ENCODE results near the gene NKX2-1.
A peak's percentile ranks its signal among the peaks of the same experiment; 100 is the strongest.

Gene NKX2-1

GRCh38 chr14:36519431-36520321, at the start of gene NKX2-1:
Gene NKX2-1, minus strand, starts transcription at chr14:36520232. Its CDS starts 103 bp downstream, at chr14:36520129.
- Histone ChIP-seq H3K4me3 (ENCODE audit: insufficient read depth, low read length, poor library complexity, severe bottlenecking) (no peak within 1 kb of the TSS), H3K9me2 (replicated peaks; ENCODE audit: insufficient read depth, low read length) (no peaks in the 10 kb centered on the region), H3K27ac (ENCODE audit: low read depth, low read length) (no peak within 1 kb of the TSS), H3K9me3 (ENCODE audit: insufficient read depth, low read length) (no peaks in the 10 kb centered on the region), H3K36me3 (ENCODE audit: low read length) (no peaks in the 10 kb centered on the region), H3K79me2 (ENCODE audit: insufficient read depth, low read length) (no peaks in the 10 kb centered on the region), H3K9ac (ENCODE audit: low read length) (no peak within 1 kb of the TSS), H3F3A (ENCODE audit: insufficient read depth) (no peaks in the 10 kb centered on the region), H3K4me2 (ENCODE audit: low read depth, low read length, poor library complexity, severe bottlenecking) (no peak within 1 kb of the TSS), H2AFZ (ENCODE audit: low read depth, low read length, severe bottlenecking) (no peak within 1 kb of the TSS), H3K27me3 (ENCODE audit: low read length) (no peaks in the 10 kb centered on the region), H4K20me1 (ENCODE audit: low read depth, low read length) (no peaks in the 10 kb centered on the region)
- no peak for TF ChIP-seq EZH2phosphoT487 (conservative IDR thresholded peaks at IDR 0.05; ENCODE audit: low read length)
- TF ChIP-seq, protein P1, sequence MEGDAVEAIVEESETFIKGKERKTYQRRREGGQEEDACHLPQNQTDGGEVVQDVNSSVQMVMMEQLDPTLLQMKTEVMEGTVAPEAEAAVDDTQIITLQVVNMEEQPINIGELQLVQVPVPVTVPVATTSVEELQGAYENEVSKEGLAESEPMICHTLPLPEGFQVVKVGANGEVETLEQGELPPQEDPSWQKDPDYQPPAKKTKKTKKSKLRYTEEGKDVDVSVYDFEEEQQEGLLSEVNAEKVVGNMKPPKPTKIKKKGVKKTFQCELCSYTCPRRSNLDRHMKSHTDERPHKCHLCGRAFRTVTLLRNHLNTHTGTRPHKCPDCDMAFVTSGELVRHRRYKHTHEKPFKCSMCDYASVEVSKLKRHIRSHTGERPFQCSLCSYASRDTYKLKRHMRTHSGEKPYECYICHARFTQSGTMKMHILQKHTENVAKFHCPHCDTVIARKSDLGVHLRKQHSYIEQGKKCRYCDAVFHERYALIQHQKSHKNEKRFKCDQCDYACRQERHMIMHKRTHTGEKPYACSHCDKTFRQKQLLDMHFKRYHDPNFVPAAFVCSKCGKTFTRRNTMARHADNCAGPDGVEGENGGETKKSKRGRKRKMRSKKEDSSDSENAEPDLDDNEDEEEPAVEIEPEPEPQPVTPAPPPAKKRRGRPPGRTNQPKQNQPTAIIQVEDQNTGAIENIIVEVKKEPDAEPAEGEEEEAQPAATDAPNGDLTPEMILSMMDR (IDR thresholded peaks at IDR 0.05; ENCODE audit: insufficient read depth, low read length, poor library complexity, severe bottlenecking): no peak

DNA sequence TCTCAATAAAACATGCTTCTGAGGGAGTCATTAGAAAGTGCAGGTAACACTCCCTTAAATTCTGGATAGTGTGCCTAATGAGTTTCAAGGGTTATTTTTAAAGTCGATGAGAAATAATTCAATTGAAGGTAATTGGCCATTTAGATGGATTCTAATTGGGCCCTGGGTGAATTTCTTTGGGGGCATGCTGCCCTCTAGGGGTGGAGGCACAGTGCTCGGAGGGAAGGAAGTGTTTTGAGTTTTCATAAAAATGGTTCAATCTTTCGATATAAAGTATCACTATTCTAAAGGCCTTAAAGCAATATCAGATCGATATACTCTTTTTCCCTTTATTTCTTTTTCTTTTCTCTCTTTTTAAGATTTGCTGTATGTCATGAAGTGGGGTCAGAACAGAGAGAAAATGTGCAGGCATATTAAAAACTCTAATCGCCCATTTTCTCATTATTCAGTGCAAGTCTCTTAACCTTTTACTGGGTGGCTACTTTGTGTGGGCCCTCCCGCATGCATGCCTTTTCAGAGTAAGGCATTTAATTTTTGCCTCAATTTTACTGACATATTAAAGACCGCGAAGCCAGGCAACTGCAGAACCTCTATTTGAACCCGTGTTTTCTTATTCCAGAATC, 36.9 kb upstream of the NKX2-1 start:
- Histone ChIP-seq H3K4me3 (ENCODE audit: insufficient read depth, low read length, poor library complexity, severe bottlenecking) (no peak overlapping the region), H3K9me2 (replicated peaks; ENCODE audit: insufficient read depth, low read length) (no peaks in the 10 kb centered on the region), H3F3A (ENCODE audit: insufficient read depth) (no peaks in the 10 kb centered on the region), H3K4me2 (ENCODE audit: low read depth, low read length, poor library complexity, severe bottlenecking) (peak overlapping the region; percentile 16), H2AFZ (ENCODE audit: low read depth, low read length, severe bottlenecking) (peak overlapping the region; percentile 52), H3K9me3 (ENCODE audit: insufficient read depth, low read length) (no peaks in the 10 kb centered on the region), H3K79me2 (ENCODE audit: insufficient read depth, low read length) (no peaks in the 10 kb centered on the region), H3K9ac (ENCODE audit: low read length) (no peak overlapping the region), H3K27me3 (ENCODE audit: low read length) (no peaks in the 10 kb centered on the region), H4K20me1 (ENCODE audit: low read depth, low read length) (no peaks in the 10 kb centered on the region), H3K27ac (ENCODE audit: low read depth, low read length) (no peak overlapping the region), H3K36me3 (ENCODE audit: low read length) (no peaks in the 10 kb centered on the region)
- no peak for TF ChIP-seq EZH2phosphoT487 (conservative IDR thresholded peaks at IDR 0.05; ENCODE audit: low read length)
- TF ChIP-seq, protein P1 (IDR thresholded peaks at IDR 0.05; ENCODE audit: insufficient read depth, low read length, poor library complexity, severe bottlenecking): peak; percentile 79

DNA sequence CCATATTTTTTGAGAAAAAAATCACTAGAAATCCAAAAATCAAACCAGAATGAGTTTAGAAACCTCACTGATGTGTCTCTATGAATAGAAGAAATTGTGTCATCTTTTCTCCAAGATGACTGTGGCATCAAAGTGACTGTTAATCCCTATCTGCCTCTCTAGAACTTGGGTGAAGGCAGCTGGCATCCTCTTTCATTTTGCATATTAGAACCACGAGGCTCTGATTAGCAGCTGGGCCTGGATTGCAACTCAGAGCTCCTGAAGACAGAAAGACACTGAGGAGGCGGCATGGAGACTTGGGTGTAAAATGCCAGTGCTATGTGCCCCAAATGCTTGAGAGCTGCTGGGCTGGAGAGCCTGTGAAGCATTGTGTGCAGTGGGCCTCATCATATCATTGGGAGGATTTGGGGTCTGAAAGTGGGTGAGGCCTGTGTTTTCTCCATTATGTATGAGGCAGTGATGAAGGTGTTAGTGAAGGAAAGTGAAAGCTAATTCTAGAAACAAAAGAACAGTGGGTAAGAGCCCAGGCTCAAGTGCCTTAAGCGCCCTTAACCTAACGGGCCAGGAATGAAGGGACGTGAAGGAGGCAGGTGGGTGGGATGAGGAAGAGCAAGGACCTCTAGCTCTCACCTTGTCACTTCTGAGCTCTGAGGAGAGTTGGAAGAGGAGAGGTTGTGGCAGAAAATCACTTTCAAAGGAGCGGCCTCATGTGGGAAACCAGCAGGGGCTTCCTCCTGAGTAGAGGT, 36.1 kb upstream of the NKX2-1 start:
- Histone ChIP-seq H3K27me3 (ENCODE audit: low read length) (no peaks in the 10 kb centered on the region), H3K9ac (ENCODE audit: low read length) (no peak overlapping the region), H3K9me3 (ENCODE audit: insufficient read depth, low read length) (no peaks in the 10 kb centered on the region), H3K4me3 (ENCODE audit: insufficient read depth, low read length, poor library complexity, severe bottlenecking) (no peak overlapping the region), H2AFZ (ENCODE audit: low read depth, low read length, severe bottlenecking) (peak overlapping the region; percentile 3), H3K36me3 (ENCODE audit: low read length) (no peaks in the 10 kb centered on the region), H3K4me2 (ENCODE audit: low read depth, low read length, poor library complexity, severe bottlenecking) (no peak overlapping the region), H3K9me2 (replicated peaks; ENCODE audit: insufficient read depth, low read length) (no peaks in the 10 kb centered on the region), H3F3A (ENCODE audit: insufficient read depth) (no peaks in the 10 kb centered on the region), H3K27ac (ENCODE audit: low read depth, low read length) (no peak overlapping the region), H3K79me2 (ENCODE audit: insufficient read depth, low read length) (no peaks in the 10 kb centered on the region), H4K20me1 (ENCODE audit: low read depth, low read length) (no peaks in the 10 kb centered on the region)
- TF ChIP-seq, protein P1 (IDR thresholded peaks at IDR 0.05; ENCODE audit: insufficient read depth, low read length, poor library complexity, severe bottlenecking): no peak
- no peak for TF ChIP-seq EZH2phosphoT487 (conservative IDR thresholded peaks at IDR 0.05; ENCODE audit: low read length)
